Fibroblast of the aortic adventitia (primary cell): Measurements from ENCODE around the gene BCL2L1. TPM values are rescaled to one million over a fixed set of nuclear protein-coding genes. Genes with fewer than 3 reads are reported as not detected.

Source experiments
- DNase-seq: peaks from one replicate; pipeline ENCODE4 v3.0.0-alpha.2; 2010; ENCODE audit warnings: low read depth
- H3K4me3 ChIP-seq: 2 replicates; pipeline ENCODE4 v1.5.1; 2011; ENCODE audit warnings: low read depth, mild to moderate bottlenecking, control low read depth, low read length, moderate library complexity
- total RNA-seq: library from RNA; depleted of rRNA; stranded (reverse); fragments of >200 nt; gene quantifications from 2 replicates; pipeline ENCODE4 v1.2.3, GENCODE V29; 2012; ENCODE audit warnings: low replicate concordance
- TF ChIP-seq, protein P1 (sequence below): IDR thresholded peaks from 2 replicates; pipeline ENCODE4 v1.5.1; 2011; ENCODE audit warnings: mild to moderate bottlenecking, low read length, control low read depth, inconsistent platforms; ENCODE audit not compliant: insufficient read depth

BCL2L1 gene
- total RNA-seq, 1 donor, result 101 TPM

DNA sequence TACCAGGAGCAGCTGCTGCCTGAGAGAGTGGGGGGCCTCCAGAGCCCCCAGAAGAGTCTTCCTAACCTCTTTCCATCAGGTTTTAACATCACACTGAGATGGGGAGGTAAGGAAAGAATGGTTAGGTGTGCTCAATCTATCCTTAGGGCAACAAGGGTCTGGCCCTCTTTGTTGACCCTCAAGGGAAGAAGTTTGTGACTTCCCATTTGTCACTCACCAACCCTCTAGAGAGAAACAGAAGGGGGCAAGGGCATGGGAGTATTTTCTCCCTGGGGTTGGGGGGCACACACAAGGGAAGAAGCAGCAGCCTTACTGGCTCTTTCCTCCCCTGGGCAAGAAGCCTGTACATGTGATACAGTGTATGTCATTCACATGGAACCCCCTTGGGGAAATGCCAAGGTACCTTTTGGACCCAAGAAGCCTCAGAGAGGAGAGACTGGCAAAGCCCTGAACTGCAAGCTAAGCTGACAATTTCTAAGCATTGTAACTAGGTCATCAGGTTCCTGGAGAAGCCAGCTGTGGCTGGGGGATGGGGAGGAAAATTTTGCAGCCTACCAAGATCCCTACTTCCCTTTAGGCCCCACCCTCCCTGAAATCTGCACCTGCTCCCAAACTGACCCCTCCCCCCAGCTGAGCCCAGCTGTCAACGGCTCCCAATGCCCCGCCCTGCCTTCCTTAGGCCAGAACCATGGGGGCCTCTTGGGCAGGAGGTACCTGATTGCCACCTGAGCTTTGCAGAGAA lies 14.5 kb downstream of the BCL2L1 start:
- no peak for DNase-seq
- TF ChIP-seq, protein P1, sequence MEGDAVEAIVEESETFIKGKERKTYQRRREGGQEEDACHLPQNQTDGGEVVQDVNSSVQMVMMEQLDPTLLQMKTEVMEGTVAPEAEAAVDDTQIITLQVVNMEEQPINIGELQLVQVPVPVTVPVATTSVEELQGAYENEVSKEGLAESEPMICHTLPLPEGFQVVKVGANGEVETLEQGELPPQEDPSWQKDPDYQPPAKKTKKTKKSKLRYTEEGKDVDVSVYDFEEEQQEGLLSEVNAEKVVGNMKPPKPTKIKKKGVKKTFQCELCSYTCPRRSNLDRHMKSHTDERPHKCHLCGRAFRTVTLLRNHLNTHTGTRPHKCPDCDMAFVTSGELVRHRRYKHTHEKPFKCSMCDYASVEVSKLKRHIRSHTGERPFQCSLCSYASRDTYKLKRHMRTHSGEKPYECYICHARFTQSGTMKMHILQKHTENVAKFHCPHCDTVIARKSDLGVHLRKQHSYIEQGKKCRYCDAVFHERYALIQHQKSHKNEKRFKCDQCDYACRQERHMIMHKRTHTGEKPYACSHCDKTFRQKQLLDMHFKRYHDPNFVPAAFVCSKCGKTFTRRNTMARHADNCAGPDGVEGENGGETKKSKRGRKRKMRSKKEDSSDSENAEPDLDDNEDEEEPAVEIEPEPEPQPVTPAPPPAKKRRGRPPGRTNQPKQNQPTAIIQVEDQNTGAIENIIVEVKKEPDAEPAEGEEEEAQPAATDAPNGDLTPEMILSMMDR, result no peak
- no peak overlapping the region for H3K4me3 ChIP-seq

DNA sequence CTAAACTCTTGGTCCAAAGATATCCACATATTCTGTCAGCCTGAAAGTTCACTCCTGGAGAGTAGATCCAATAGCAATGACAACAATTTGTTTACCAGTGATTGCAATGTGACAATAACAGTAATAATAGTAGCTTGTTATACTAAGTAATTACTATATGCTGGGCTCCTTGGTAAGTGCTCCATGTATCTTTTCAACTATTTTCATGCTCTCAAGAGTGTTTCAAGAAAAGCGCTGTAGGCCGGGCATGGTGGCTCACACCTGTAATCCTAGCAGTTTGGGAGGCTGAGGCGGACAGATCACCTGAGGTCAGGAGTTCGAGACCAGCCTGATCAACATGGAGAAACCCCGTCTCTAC lies 15.4 kb downstream of the BCL2L1 start:
- no peak for DNase-seq
- H3K4me3 ChIP-seq, result no peak overlapping the region
- TF ChIP-seq, protein P1, result no peak

DNA sequence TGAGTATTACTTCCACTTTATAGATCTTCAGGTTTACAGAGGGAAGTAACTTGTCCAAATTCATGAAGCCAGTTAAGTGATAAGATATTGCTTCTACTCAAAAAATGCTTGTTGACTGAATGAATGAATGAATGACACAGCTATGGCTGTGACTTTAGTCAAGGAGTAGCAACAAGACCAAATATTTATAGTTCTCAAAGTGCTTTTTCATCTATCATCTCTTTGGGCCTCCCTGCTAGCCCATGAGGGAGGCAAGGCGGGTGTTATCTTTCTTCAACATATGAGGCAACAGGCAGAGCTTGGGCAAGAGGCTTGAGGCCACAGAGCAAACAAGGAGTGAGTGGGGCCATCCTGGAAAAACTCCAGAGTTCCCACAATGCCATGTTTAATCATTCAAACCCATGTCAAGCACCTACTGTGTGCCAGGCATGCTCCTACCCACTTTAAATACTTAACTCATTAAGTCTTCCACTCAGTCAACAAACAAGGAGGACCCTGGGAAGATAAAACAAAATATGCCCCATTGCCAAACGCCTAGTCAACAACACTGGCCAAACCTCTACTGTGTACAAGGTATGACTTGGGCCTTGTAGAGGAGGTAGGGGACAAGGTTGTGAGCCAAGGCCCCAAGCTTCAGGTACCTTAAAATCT lies 15.9 kb downstream of the BCL2L1 start:
- H3K4me3 ChIP-seq, result no peak overlapping the region
- TF ChIP-seq, protein P1, result no peak
- DNase-seq, result no peak

DNA sequence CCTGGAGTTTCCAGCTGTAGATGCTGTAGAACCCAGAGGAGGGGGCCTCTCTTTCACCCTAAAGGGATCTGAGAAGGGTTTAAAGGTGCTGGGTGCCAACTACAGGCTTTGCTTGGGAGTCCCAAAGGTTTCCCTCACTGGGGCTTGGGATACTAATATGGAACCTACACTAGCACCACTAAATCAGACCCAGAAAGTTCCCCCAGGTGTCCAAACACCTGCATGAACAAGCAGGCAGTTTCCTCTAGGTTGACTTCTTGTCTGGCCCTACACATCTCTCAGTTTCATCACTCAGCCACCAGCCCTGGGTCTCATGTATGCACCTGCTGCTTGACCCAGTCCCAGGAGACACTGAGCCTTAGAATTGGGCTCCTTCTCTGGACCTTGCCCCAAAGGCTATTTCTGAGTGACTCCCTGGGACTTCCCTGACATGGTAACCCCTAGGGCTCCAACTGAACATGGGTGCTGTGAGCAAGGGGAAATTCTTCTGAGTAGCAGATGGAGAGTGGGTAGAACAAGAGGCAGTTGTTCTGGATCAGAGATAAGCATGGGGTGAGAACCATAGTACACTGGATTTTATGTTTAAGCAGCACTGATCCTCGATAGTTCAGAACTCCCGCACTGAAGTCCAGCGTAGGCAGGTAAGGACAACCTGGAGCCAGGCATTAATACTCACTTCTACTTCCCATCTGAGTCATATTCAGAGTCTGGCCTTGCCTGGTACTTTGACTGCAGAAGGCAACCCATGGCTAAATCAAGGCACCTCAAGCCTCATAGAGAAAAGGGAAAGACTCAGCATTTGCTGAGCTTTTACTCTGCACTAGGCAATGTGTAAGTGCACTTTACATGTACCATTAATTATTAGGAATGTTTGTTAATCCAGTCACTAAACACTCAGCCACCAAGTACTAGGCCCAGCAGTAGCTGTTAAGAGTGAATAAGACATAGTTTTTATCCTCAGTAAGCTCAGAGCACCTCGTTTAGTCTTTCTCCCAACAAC lies 16.8 kb downstream of the BCL2L1 start:
- no peak overlapping the region for H3K4me3 ChIP-seq
- TF ChIP-seq, protein P1, result no peak
- DNase-seq, result no peak

DNA sequence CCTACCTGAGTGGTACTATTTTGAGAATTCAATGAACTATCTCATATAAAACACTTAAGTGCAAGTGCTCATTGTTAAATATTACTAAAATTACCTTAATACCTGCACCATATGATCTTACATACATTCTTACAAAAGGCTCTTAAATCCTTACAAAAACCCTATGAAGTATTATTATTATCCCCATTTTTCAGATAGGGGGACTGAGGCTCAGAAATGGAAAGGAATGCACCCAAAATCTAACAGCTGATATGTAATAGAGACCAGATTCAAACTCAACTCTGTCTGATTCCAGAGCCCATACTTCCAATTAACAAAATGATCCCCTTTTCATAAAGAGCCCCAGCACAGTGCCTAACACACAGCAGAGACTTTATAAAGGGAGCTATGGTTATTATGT lies 17.5 kb downstream of the BCL2L1 start:
- DNase-seq, result no peak
- TF ChIP-seq, protein P1, result no peak
- no peak overlapping the region for H3K4me3 ChIP-seq

DNA sequence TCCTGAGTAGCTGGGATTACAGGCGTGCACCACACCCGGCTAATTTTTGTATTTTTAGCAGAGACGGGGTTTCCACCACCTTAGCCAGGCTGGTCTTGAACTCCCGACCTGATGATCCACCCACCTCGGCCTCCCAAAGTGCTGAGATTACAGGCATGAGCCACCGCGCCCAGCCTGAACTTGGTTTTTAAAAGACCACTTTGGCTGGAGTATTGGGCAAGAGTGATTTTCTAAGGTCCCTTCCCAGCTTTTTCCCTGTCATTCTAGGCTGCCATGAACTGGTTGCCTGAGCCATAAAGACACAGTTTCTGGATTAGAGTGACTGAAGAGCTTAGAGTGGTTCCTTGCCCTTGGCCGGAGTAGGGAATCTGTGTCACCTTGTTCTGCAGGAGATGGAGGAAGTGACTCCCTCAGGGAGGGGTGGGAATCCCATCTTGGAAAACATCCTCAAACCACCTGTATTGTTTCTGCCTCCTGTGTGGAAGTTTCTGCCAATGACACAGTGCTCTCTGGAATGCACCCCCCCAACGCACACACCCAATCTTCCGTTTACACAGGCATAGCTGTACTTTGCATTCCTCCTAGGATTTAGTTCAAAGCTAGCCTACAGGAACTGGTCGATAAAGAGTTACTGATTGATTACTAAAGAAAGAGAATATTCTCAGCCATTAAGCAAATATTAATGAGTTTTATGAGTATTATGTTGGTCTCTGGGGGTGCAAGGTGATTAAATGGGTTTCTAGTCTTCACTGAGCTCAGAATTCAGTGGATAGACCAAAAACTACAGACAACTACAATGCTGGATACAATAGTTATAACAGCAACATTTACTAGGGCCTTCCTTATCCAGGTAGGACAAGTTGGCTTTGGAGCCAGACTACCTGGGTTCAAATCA lies 18.2 kb downstream of the BCL2L1 start:
- no peak overlapping the region for H3K4me3 ChIP-seq
- TF ChIP-seq, protein P1, result no peak
- peak; percentile 65 for DNase-seq
